GM19043 (cell line): ENCODE data around the gene GLIS1.

Experiments used
- ATAC-seq: cut with Tn5 transposase; IDR thresholded peaks from one replicate; pipeline ENCODE4 v1.9.1; 2021; ENCODE audit warnings: low read depth; ENCODE audit not compliant: unreplicated experiment

Gene GLIS1

DNA sequence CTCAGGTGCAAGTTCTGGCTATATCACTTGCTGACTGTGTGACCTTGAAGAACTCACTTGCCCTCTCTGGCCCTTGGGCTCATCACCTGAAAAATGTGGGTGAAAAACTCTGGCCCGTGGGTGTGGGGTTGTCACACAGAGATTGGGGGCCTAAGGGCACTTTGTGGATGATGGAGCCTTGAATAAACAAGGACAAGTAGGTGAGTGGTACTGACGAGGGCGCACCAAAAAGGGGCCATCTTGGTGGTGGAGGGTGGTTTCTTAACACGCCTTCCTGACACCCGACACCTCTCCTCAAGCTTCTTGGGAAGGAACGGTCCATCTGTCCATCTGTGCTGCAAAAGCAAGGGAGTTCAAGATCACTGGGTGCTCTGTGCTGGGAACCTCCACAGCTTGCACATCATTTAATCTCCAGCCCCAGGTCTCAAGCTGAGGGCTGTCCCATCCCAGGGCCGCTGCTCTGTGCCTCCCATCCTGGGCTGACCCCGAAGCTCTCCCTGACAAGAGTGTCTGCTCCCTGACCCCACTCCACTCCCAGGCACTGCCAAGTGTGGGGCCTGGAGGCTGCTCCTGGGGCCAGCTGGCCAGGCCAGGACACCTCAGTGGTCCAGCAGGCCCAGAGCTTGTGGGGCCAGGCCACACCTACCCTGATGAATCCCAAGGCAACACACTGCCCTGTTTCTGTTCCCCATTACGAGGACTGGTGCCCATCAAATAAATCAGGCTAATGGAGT, 97.3 kb downstream of the GLIS1 start:
- ATAC-seq = no peak

DNA sequence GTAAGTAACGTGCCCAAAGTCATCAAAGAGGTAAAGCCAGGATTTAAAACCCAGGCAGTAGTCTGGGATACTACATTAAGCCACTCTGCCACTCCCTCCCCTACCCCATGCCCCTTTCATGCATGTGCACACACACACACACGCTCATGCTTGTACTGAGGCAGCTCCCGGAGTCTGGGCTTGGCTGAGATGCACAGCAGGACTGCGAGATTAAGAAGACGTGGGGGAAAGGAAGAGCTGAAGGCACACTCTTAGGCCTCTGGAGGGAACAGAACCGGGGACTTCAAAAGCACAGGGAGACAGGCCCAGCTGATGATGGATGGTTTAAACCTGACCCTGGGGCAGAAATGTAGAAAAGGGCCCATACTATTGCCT, 98.3 kb downstream of the GLIS1 start:
- no peak for ATAC-seq

DNA sequence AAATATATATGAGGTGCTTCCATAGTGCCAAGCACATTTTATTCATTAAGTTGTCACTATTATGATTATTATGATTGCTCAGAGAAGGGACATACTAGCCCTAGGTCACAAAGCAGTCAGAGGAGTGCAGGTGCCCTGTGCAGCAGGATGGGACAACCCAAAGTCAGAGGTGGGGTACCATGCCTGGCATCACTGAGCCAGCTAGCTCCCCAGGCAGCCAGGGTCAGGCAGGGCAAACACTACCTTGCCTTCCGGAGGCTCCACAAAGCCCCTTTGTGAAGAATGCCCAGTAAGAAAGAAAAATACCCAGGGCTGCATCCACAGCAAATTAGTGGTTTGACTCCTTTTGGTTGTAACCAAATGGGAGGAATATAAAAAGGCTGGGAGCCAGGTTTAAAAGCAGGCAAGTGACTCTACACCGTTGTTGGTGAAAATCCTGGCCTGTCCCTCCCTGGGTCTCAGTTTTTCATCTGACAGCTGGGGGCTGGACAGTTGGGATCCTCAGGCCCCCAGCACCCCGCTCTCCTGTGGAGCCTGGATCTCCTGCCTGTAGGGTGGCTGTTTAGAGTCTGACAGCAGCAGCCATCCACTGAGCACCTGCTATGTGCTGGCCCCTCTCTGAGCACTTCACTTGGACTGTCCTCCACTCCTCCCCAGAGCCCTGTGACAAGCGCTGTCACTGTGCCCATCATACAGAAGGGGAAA, 98.8 kb downstream of the GLIS1 start:
- no peak for ATAC-seq

DNA sequence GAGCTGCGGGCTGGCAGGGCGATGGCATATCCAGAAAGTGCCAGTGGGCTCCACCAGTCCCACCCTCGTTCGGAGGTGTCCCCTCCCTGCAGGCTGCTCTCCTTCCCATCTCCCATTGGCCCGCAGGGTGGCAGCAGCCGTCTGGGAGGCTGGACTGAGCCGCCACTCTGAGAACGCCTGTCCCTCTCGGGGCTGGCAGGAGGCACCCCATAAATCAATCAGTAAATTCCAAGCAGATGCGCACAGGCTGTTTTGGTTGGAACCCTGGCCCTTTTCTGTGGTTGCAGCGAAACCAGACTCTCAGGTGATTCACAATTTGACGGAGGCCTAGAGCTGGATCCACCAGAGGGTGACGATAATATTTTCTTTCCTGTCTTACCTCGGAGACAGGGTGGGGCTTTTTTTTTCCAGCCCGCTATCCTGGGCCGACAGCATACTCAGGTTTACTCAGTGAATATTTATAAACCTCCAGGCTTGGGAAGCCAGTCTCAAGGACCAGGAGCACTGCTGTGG, 99.7 kb downstream of the GLIS1 start:
- no peak for ATAC-seq

- ATAC-seq = no peak
These were observed 100.5 kb downstream of the GLIS1 start for GRCh38 chr1:53638360-53639035.

DNA sequence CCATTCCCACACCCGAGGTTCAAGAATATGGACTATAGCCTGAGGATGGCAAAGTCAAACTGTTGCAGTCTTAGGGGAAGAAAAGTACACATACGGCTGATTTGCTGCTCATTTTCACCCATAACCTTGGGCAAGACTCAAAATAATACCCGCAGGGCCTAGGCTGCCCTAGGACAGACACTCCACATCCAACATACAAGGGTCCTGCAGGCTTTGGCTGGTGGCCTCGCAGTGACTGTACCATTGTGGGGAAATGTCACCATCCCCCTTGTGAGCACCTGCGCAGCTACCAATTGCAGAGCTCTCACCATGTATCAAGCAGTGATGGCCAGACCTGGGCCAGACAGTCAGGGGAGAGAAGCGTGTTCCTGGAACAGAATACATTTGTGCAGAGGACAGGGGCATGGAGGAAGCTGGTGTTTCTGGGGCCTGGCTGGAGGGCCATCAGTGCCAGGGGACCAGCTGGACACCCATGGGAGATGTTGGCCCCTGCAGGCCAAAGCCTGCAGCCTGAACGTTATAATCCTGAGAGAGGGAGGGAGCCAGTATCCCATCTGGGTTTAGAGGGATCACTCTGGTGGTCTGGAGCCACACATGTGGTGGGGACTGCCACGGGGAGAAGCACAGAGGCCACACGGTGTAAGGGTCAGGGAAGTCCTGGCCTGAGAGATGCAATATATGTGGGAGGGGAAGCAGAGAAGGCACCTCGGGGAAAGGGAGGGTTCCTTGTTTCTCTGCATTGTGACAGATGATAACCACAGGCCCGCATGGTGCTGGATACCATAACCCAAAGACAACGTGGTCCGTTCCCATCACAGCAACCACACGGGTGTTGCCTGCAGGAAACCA, 101.2 kb downstream of the GLIS1 start:
- no peak for ATAC-seq

GRCh38 chr1:53636621-53637171, 102.3 kb downstream of the GLIS1 start:
- ATAC-seq = no peak

- ATAC-seq = no peak
These were observed 104.4 kb downstream of the GLIS1 start for GRCh38 chr1:53634571-53634979.

DNA sequence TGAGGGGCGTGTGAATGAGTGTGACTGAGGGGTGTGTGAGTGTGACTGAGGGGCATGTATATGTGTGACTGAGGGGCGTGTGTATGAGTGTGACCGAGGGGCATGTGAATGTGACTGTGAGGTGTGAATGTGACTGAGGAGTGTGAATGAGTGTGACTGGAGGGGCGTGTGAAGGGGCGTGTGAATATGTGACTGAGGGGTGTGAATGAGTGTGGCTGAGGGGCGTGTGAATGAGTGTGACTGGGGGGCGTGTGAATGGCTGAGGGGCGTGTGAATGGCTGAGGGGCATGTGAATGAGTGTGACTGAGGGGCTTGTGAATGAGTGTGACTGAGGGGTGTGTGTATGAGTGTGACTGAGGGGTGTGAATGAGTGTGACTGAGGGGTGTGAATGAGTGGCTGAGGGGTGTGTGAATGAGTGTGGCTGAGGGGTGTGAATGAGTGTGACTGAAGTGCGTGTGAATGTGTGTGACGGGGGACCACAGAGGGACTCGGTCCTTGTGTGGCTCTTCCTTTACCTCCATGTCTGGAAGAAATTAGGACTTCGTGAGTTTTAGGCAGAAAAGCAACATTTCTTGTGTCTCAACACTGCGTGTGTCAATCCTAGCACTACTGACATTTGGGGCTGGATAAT, 105.8 kb downstream of the GLIS1 start:
- no peak for ATAC-seq

DNA sequence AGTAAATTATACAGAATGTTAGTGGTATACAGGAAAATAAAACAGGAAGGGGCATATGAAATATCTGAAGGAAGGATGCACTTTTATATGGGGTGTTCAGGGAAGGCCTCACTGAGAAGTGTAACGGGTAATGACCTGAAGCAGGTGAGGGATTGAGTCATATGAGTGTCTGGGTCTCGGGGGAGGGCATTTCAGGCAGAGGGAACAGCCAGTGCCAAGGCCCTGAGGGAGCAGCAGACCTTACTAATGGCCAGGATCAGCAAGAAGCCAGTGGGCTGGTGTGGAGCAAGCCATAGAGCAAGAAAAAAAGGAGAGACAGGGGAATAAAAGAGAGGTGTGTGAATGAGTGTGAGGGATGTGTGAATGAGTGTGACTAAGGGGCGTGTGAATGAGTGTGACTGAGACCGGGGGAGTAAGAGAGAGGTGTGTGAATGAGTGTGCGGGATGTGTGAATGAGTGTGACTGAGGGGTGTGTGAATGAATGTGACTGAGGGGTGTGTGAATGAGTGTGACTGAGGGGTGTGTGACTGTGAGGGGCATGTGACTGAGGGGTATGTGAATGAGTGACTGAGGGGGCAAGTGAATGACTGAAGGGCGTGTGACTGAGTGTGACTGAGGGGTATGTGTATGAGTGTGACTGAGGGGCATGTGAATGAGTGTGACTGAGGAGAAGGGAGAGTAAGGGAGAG, 107.2 kb downstream of the GLIS1 start:
- ATAC-seq = no peak

DNA sequence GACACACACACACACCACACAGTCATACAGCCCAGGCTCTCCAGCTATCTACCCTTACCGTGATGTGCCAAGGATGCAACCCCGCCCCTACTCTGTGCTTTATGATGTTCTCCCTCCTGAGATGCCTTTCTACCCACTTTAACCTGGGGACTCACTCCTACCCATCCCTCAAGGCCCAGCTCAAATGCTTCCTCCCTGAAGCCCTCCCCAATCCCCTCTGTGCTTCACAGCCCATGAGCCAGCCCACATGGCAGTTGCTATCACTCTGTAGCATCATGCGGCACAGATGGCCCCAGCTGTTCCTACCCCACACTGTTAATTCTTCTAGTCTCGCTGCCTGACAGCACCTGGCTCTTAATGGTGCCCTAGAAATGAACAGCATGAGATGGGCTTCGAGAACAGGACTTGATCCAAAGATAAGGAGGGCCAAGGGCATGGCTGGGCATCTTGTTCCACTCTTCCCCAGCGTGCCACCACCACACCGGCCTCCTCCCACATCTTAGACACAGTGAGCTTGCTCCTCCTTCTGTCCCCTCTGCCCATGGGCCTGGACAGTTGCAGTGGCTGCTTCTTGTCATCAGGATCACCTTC, 109.8 kb downstream of the GLIS1 start:
- no peak for ATAC-seq

DNA sequence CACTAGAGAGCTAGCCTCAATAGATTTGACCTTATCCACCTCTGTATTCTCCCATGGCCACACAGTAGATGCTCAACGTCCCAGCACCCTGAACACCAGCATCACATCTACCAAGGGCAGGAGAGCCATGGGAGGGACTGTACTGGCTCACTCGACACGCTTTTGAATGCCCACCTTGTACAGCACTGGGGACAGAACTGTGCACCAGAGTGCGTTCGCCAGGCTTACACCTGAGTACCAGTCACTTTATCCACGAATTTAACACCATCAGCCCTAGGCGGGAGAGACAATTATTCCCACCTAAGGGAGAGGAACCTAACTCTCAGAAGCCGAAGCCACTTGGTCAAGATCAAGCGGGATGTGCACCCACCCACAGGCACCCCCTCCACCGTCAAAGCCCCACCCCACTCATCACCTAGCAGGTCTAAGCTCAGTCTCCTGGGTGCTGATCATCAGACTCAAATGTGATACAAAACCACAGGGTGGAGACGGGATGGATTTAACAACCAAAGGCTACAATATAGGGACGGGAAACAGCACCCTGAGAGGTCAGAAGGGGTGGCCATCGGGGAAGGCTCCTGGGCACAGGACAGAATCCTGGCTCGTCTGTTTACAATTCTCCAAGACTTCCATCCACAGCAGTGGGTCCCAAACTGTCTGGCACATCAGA, 110.5 kb downstream of the GLIS1 start:
- ATAC-seq = no peak

DNA sequence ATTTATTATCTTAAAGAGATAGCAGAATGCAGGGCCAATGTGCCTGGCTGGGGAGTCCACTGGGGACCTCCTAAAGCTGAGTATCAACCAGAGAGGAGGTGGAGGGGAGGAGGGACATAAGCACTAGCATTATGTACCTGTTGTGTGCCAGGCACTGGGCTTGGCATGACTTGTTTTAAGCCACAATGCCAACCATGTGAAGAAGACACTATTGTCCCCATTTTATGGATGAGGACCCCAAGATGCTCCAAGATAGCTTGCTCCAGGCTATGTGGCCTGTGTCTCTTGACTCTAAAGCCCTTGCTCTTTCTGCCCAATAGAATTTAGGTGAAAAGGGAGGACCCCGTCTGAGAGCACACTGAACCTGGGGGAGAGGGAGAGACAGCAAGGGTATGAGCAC, 111.3 kb downstream of the GLIS1 start:
- ATAC-seq = no peak

DNA sequence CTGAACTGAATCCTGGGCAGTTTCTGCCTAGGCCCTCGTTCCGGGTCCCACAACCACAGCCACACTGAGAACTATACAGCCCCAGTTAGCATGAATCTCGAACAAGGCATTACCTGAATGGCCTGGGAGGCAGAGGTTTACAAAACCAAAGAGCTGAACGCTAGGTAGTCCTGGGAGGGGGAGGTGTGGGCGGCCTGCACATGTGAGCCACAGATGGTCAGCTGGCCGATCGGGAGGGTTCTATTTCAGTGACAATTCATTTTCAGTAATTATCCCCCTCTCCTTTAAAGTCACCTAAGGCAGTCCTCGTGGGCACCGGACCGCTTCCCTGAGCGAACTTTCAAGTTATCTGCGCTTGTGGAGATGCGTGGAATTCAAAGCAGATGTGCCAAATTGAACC, 111.9 kb downstream of the GLIS1 start:
- ATAC-seq = no peak

GRCh38 chr1:53626616-53627015, 112.3 kb downstream of the GLIS1 start:
- no peak for ATAC-seq

DNA sequence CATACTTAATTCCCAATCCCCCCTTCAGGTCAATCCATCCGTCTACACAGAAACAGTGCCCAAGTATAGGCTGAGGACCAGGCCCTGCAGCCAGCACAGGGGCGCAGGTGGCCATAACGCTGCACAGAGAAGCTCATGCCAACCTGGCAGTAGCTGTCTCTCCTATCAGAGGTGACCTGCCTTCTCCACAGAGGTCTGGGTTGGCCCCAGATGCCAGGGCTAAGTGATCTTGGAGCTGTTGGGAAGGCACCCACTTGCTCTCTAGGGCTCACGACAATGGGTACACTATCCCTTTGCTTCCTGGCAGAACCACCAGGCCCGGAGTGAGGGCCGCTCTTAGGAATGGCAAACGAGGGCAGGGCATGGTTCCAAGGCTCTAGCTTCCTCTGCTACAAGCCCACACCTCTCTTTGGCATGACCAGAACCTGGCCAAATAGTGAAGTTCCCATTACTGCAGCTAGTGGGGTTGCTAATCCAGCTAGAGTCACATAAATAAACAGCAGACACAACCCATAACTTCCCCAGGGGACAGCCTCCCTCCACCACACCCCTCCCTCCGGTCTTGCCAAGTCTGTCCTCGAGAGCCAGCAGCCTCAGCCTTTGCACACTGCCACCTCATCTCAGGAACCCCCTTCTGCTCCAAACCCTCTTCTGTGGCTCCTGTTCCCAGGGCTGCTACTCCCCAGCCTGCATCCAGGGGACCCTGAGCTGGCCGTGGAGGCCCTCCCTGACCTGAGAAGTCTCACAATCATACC, 113.0 kb downstream of the GLIS1 start:
- no peak for ATAC-seq

- ATAC-seq = no peak
These were observed 113.9 kb downstream of the GLIS1 start for GRCh38 chr1:53625049-53625448.

- ATAC-seq = no peak
These were observed 116.4 kb downstream of the GLIS1 start for GRCh38 chr1:53622531-53622930.
